ENCODE measurements around the gene C1orf167.

C1orf167 gene

GRCh38 chr1:11764519-11764918 lies 2.5 kb downstream of the C1orf167 start:
- no peak for DNase-seq (ENCODE audit: low read depth)

DNA sequence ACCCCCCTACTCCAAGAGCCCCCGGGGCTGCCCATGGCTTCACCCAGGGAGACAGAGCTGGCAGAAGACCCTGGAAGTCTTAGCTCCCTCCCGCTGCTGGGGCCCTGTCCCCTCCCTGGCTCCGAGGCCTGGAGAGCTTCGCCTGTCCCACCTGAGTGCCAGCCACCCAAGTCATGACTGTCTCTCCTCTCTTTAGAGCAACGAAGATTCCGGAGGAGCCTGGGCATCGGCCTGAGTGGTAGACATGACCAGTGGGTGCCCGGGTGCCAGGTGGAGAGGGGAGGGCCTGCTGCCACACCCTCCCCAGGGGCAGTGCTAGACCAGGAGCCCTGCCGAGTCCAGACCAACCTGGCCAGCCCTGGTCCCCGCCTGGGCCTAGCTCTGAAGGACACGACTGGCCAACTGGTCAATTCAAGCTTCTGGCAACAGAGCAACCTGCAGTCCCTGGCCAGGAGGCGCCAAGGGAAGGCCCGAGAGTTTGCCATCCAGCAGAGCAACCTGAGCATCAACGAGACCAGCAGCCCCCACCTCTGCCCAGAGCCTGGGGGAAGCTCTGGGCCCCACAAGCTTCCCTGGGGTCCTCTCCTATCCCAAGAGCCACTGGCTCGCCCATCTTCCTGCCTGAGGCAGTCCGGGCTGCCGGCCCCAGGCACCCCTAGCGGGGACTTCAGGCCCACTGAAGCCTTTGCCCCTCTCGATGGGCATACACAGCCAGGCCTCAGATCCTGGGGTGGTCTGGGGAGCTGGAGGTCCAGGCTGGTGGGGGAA lies 3.9 kb downstream of the C1orf167 start:
- DNase-seq (ENCODE audit: low read depth) = no peak

- DNase-seq (ENCODE audit: low read depth) = no peak
Observed at GRCh38 chr1:11766429-11766776, 4.4 kb downstream of the C1orf167 start.

- no peak for DNase-seq (ENCODE audit: low read depth)
Observed at GRCh38 chr1:11767922-11768704, 6.1 kb downstream of the C1orf167 start.

- no peak for DNase-seq (ENCODE audit: low read depth)
Observed at GRCh38 chr1:11768821-11769220, 6.8 kb downstream of the C1orf167 start.

DNA sequence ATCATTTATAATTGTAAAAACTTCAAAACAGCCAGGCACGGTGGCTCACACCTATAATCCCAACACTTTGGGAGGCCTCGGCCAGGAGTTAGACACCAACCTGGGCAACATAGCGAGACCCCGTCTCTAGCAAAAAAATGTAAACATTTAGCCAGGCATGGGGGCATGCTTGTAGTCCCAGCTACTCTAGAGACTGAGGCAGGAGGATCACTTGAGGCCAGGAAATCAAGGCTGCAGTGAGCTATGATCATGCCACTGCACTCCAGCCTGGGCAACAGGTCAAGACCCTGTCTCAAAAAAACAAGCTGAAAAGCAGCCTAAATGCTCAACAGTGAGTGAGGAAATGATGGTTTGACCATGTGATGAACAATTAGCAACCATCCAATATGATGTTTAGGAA lies 7.3 kb downstream of the C1orf167 start:
- DNase-seq (ENCODE audit: low read depth) = no peak

DNA sequence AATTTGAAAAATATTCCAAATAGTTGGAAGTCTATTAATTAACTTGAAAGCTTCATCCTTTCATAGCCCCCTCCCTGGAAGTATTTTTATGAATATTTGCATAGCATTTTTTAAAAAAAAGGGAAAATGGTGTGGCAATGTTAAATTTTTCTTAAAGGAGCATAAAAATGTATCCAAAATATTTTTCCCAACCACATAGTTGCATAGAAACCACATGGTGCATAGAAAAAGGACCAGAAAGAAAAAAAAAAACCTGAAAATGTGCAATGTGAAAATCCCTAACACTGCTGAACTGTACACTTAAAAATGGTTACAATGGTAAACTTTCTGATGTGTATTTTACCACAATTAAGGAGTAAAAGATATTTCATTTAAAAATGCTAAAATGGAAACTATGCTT lies 8.0 kb downstream of the C1orf167 start:
- DNase-seq (ENCODE audit: low read depth) = no peak

DNA sequence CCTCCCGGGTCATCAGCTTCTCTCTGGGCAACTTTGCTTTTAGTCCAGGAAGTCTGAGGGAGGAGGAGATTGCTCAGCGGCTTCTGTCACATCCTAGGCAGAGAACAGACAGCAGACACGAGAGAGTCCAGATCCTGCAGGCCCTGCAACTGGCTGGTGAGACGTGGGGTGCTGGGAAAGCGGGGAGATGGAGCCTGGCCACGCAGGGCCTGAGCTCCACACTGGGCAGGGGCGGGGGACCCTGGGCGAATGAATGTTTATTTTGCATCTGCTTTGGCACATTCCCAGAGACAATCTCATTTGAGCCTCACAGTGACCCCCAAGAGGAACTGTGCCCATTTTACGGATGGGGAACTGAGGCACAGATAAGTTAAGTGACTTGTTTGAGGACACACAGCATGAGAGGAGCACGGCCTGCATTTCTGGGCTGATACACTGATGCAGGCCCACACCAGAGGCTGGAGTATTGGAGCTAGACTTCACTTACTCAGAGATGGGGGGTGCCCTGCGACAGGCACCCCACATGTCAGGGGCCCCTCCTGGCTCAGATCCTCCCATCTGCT lies 9.6 kb downstream of the C1orf167 start:
- no peak for DNase-seq (ENCODE audit: low read depth)

GRCh38 chr1:11772458-11772857 lies 10.5 kb downstream of the C1orf167 start:
- no peak for DNase-seq (ENCODE audit: low read depth)

DNA sequence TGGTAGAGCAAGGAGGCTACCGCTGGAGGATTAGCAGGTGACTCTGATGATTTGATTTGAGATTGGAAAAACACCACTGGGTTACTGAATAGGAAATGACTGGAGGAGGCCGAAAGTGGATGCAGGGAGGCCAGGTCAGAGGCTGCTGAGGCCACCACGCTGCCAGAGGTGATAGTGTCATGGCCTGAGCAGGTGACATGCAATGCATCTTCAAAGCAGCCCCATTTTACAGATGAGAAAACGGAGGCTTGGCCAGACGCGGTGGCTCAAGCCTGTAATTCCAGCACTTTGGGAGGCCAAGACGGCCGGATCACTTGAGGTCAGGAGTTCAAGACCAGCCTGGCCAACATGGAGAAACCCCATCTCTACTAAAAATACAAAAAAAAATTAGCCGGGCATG lies 12.8 kb downstream of the C1orf167 start:
- no peak for DNase-seq (ENCODE audit: low read depth)

GRCh38 chr1:11777658-11778322 lies 15.8 kb downstream of the C1orf167 start:
- DNase-seq (ENCODE audit: low read depth) = no peak

- DNase-seq (ENCODE audit: low read depth) = no peak
Observed at GRCh38 chr1:11778336-11778735, 16.3 kb downstream of the C1orf167 start.

GRCh38 chr1:11778844-11779623 lies 17.0 kb downstream of the C1orf167 start:
- DNase-seq (ENCODE audit: low read depth) = no peak

DNA sequence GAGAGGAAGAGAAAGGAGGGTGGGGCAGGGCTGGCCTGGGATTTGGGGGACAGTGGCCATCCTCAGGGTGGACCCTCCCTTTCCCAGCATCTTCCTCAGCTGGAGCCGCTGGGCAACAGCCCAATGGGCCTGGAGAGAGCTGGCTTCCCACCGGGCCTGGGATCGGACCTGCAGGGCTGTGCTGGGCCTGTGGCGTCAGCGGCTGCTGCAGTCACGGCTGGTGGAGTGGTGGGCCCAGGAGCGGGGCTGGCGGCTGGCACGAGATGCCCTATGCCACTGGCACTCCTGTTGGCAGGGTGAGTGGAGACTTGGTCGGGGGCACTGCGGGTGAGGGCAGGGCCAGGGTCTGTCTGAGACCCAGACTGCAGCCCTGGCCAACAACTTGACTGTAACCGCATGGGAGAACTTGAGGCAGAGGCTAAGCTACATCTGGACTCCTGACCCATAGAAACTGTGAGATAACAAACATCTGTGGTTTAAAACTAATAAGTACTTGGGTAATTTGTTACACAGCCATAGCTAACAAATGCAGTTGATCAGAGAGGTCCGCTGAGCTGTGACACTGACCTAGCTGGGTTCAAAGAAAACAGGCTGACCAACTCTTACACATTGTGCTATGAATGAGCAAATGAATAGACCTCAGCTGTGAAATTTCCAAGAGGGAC lies 17.9 kb downstream of the C1orf167 start:
- DNase-seq (ENCODE audit: low read depth) = no peak

DNA sequence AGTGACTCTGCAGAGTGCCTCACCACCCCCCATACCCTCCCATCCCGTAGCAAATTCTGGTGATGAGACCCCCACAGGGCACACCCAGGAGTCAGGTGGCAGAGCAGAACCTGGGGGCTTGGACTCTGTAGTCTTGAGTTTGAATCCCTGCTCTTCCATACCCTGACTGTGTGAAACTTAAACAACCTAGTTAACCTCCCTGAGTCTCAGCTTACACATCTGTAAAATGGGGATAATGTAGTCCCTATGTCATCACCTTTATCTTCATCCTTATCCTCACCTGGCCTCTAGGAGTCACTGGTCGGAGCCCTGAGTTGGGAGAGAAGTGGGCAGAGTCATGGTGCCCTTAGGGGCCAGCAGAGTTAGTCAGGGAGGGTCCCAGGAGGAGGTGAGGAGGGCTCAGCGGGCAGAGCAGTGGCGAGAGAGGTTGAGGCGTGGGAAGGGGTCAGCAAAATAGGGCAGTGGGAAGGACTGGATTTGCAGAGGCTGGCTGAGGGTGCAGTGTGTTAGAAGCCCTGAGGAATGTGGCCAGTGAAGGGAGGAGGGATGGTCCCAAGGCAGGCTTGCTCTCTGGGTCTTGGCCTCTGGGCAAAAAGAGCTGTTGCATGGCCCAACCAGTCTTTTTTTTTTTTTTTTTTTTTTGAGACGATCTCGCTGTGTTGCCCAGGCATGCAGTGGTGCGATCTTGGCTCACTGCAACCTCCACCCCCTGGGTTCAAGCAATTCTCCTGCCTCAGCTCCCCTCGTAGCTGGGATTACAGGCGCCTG lies 18.6 kb downstream of the C1orf167 start:
- DNase-seq (ENCODE audit: low read depth) = no peak

- no peak for DNase-seq (ENCODE audit: low read depth)
Observed at GRCh38 chr1:11781297-11781696, 19.3 kb downstream of the C1orf167 start.

DNA sequence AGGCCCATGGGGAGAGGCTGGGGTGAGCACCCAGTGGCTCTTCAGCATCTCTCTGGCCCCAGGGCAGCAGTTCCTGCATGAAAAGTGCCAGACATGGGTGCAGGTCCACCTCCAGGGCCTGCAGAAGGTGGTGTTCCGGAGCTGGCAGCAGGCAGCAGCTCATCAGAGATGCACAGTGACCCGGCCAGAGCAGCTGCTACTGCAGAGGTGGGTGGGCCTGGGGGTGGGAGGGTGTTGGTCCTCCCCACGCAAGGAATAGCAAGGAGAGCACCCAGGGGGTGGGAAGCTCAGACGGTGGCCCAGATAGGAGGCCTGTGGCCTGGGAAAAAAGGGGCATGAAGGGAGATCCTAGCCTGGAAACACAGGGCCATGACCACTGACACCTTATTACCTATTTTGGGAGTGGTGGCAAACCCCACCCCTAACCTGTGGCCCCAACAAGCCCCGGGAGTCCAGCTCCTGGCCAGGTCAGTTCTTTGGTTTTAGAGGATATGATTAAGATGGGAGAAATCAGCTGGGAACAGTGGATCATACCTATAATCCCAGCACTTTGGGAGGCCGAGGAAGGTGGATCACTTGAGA lies 20.2 kb downstream of the C1orf167 start:
- no peak for DNase-seq (ENCODE audit: low read depth)

GRCh38 chr1:11783556-11783955 lies 21.6 kb downstream of the C1orf167 start:
- DNase-seq (ENCODE audit: low read depth) = no peak

- DNase-seq (ENCODE audit: low read depth) = no peak
Observed at GRCh38 chr1:11784256-11784992, 22.4 kb downstream of the C1orf167 start.
